HG03571 (cell line): Measurements from ENCODE around the gene BOD1L2.

Source experiments
- ATAC-seq: cut with Tn5 transposase; IDR thresholded peaks from one replicate; pipeline ENCODE4 v1.9.1; 2021; ENCODE audit not compliant: unreplicated experiment

The BOD1L2 gene

DNA sequence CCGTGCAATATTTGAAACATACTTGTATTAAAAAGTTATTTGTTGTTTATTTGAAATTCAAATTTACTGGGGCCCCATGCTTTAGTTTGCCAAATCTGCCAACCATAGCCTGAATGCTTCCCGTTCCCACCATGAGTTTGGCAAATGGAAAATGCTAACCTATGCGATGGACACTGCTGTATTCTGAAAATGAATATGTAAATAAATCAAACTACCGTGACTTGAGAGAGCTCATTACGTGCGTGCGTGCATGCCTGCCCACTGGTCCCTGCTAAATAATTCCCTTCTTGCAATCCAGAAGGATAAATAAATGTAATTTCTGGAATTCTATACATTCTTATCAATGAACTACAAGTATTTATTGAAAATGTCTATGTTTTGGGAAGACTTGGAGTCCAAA is 3.2 kb downstream of the BOD1L2 start:
- no peak for ATAC-seq

DNA sequence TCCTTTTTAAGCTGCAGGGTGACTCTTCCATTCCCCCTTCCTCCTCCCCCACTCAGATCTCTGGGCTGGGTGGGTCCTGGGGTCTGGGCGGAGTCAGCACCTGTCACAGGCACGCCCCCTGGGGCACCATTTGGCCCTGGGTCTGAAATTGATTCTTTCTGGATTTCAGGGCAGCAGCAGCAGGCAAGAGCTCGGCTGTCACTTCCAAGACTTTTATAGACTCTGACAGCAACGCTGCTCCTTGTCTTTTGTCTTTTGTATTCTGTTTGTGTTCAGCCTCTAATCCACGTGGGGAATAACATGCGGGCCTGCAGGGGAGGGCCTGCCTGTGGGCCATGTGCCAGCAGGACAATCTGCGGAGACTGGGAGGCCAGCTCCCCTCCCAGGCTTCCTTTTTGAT is 3.9 kb downstream of the BOD1L2 start:
- ATAC-seq = no peak

DNA sequence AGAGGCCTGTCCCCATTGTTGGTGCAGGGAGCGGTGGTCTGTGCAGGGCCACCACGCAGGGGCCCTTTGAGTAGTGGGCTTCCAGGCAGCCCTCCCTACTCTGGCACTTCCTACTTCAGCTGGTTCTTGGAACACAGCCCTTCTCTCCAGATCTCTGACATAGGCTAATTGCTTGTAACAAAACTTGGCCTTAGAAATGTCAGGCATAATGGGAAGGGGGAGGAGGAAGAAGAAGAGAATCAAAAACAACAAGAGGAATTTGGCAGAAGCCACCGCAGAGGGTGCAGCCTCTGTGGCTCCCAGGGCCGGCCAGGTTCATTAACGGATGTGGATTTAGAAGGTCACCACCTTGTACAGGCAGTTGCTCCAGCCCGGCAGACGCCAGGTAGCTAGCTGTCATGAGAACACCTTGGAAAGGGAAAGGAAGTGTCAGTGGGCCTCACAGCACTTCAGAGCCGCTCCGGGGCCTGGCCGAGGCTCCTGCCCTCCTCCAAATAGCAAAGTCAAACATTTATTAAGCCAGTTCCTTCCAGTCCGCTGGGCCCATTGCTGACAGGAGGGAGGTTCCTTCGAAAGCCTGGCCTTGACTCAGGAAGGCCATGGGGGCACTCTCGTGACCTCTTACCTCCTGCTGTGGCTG is 7.4 kb downstream of the BOD1L2 start:
- no peak for ATAC-seq

DNA sequence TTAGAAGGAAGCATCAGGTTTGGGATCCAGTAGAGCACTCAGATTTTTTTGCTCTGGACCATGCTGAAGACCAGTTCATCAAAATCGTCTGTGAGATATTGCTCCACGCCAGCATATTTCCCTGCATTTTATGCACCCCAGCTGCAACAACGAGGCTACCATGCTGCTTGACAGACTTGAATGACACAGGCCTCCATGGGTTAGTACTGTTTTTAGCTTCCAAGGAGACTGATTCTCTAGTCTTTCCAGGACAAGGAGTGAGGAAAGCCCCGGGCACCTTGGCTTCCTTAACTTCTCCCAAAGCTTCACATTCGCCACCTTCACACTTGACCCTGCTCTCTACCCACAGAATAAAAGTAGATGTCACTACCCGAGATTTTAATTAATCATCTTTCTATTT is 17.5 kb downstream of the BOD1L2 start:
- ATAC-seq = no peak

DNA sequence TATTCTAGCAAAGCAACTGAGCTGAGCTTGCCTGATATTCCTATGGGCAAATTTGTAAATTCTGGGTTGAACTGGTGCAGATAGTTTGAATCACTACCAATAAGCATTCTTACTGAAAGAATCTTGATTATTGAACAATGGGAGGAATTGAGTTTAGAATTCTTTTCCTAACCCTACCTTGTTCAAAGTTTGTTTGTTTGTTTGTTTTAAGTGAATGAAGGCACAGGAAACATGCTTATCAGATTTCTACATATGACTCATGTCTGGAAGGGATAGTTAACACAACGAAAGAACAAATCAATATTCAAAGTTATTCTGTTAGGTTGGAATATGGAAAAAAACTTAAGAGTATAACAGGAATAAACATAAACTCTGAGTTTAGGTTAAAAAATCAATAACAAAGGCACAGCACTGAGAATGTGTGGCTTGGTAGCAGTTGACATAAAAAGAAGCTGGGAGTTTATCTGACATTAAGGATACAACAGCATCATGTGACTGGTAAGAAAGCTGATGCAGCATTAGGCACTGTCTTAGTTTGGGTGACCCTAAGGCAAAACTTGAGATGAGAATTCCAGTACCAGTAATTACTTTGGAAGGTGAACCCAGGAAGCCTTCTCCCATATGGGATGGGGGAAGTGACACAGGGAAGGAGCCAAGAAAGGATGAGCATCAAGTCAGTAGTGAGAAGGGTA is 20.9 kb downstream of the BOD1L2 start:
- no peak for ATAC-seq

DNA sequence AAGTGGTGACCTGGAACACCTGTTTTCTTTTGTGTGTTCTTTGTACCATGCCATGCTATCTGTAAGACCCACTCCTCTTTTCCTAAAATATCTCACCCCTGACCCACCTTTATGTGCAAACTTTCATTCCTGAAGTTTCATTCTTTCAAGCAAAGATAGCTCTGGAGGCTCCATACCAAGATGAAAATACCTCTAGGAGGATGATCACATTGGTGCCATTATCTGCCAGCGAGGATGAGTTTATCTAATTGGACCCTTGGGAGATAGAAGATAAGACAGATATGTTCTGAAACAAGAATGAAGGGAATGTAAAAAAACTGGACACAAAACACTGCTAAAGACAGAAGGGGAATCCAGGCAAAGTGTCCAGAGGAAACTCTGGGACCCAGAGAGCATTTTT is 24.1 kb downstream of the BOD1L2 start:
- ATAC-seq = no peak

DNA sequence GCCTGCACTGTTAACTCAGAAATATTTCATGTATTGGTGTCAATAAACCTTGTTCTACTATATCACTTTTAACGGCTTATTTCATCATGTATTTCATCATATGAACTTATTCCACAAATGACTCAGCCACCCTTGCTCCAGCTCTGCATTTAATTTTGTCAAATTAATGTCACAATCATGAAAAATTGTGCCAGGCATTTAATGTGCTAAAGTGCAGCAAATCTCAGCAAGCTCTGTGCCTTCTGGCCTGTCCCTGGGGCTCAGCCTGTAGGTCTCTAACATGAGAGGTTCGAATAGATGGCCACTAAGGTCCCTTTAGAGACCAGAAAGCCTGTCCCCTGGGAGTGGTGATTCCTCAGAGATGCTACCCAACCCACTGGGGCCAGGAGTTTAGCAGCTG is 28.6 kb downstream of the BOD1L2 start:
- ATAC-seq = no peak

DNA sequence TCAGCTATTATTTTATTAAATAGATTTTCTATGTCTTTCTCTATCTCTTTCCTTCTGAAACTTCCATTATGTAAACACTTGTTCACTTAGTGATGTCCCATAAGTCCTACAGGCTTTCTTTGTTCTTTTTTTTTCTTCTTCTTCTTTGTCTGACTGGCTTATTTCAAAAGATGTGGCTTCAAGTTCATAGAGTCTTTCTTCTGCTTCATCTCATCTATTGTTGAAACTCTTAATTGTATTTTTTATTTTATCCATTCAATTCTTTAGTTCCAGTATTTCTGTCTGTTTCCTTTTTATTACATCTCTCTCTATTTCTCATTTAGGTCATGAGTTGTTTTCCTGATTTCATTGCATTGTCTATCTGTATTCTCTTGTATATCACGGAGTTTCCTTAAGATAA is 38.5 kb downstream of the BOD1L2 start:
- no peak for ATAC-seq

DNA sequence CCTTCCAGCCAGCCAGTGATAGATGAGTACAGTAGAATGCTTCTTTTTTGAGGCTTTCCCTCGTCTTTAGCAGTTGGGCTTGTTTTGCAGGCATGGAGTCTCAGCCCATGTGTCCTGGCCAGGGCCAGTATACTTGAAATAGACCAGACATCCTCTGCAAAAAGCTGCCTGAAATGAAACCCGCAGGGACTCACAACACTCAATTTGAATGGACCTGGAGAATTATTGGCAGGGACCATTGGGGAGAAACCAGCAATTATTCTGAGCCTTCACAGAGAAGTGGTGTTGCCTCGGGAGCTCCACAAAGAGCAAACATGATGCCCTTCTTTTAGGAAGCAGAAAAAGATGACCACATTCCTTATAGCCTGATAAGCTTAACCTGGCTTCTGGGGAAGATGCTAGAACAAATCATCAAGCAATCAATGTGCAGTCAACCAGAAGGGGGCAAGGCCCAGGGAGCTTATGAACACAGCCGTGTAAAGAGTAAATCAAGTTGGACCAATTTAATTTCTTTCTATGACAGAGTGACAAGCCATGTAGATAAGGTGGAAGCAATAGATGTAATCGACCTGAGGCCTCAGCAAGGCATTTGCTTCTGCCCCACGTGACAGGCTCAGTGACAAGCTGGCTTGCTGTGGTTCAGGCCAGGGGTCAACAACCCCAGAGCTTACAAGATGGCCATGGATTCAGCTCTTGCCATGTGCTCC is 42.1 kb downstream of the BOD1L2 start:
- no peak for ATAC-seq

DNA sequence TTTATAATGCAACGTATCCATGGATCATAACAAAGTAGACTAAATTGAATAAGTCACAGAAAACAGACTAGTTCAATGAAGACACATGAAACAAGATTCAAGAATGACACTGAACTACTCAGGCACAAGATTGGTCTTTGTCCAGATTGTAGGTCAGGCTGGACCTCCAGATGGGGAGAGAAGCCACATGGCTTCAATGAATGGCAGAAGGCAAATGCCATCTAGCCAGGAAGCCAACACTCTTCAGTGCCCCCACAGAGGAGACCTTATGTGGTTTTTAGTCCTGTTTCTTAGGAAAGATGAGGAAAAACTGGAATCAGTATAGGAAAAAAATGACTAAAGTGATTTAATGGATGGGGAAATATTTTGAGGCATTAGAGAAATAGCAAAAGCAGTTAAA is 43.1 kb downstream of the BOD1L2 start:
- ATAC-seq = no peak

DNA sequence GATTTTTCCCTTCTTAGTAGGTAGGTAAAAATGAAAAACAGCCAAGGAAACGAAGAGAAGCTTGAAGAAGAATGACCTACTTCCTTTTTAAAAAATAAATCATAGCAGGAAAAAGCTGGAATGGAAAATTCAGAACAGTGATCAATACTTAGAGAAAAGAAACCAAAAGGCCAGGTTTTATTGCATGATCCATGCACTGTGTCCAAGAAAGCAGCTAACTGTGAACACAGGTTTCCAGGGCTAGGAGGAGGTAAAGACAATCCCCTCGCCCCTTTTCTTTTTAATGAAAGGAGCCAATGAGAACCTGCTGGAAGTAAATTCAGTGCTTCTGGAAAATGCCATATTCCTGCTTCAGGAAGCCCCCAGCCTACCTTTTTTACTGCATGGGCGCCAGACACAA is 47.2 kb downstream of the BOD1L2 start:
- no peak for ATAC-seq

DNA sequence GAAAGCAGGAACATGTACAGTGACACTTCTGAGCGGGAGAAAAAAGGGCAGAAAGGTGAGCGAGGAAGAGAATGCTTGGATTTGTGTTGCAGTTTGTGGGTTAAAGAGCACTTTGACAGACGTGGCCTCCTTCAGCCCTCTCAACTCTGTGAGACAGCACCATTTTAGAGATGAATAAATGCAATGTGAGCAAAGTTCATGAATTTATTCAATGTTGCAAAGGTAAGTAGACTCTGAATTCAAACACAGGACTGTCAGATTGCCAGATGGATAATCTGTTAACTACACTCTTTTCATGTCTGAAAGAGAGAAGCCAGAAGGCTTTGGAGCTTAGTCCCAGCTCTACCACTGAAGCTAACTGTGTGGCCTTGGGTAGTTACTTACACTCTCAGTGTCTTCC is 47.7 kb downstream of the BOD1L2 start:
- no peak for ATAC-seq

DNA sequence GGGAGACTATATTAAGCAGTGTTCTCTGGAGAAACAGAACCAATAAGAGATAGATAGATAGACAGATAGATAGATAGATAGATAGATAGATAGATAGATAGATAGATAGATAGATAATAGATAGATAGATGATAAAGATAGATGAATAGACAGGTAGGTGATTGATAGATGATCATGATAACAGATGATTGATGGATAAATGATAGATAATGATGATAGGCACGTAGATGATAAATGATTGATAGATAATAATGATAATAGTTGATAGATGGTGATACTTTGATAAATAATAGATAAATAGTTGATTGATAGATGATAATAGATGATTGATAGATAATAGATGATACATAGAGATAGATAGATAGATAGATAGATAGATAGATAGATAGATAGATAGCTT is 48.5 kb downstream of the BOD1L2 start:
- no peak for ATAC-seq

DNA sequence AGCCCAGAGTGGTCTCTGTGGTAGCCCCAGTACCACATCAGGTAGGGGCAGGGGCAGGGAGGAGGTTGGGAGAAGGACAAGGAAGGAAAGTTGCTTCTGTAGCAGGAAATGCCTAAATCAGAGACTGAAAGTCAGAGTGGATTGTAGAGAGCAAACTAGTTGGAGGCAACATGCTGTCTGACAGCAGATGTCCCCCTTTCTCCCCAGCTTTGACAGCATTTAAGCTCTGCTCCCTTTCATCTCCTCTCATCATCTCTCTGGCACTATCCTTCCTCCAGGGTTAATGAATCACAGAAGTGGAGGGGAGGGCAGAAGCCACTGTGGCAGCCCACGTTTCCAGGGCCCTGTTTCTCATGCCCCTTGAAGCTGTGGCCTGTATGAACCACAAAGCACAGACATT is 50.4 kb downstream of the BOD1L2 start:
- ATAC-seq = no peak

DNA sequence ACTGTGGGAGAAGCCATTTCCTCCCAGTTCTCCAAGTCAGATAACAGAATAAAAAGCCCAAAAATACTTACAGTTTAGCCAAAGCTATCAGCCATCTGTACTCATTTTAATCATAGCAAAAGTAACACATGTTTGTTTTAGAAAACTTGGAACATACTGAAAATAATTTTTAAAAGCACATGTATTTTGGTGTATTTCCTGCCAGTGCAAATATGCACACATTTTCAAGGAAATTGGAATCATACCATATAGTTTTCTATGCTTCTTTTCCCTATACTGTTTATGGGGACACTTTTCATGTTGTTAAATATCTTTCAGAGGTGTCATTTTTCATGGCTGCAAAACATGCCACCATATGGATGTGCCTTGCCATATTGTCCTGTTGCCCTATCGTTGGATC is 51.2 kb downstream of the BOD1L2 start:
- no peak for ATAC-seq
